ENCODE measurements around the gene LRRC75A. TPM values are rescaled to one million over a fixed set of nuclear protein-coding genes. Genes with fewer than 3 reads are reported as not detected.

LRRC75A gene
- total RNA-seq, 4 donors from 2014 or later, result 0.26 to 6.0 (median 3.7) TPM

DNA sequence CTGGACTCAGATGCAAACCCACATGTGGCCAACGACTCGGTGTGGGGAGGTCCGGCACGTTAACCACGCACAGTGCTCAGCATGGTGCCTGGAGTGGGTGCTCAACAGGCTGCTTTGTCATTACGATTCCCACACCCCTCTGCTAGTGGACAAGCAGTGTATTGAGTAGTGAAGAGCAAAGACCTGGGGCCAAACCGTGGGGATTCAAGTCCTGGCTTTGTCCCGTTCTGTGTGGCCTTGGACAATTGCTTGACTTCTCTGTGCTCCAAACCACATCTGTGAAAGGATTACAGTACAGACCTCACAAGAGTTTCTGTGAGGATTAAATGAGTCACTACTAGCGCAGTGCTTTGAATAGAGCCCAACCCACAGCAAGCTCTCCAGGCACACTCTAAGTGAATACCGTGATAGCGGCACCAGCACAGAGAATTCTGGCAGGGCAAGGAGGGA lies 42.8 kb downstream of the LRRC75A start:
- intact Hi-C loops (cut with DNase I; ENCODE audit: low total_unique reads), result no loop called here
- no peaks in the 10 kb centered on the region for H3K36me3 ChIP-seq
- DNase-seq, result no peak
- H3K4me3 ChIP-seq, result no peak overlapping the region
- H3K27me3 ChIP-seq, result no peaks in the 10 kb centered on the region
- no peaks in the 10 kb centered on the region for H3K9me3 ChIP-seq
- TF ChIP-seq POLR2A (IDR thresholded peaks at IDR 0.05), result no peak
- TF ChIP-seq, protein P1, sequence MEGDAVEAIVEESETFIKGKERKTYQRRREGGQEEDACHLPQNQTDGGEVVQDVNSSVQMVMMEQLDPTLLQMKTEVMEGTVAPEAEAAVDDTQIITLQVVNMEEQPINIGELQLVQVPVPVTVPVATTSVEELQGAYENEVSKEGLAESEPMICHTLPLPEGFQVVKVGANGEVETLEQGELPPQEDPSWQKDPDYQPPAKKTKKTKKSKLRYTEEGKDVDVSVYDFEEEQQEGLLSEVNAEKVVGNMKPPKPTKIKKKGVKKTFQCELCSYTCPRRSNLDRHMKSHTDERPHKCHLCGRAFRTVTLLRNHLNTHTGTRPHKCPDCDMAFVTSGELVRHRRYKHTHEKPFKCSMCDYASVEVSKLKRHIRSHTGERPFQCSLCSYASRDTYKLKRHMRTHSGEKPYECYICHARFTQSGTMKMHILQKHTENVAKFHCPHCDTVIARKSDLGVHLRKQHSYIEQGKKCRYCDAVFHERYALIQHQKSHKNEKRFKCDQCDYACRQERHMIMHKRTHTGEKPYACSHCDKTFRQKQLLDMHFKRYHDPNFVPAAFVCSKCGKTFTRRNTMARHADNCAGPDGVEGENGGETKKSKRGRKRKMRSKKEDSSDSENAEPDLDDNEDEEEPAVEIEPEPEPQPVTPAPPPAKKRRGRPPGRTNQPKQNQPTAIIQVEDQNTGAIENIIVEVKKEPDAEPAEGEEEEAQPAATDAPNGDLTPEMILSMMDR (IDR thresholded peaks at IDR 0.05), result no peak
- no peak overlapping the region for H3K27ac ChIP-seq
- H3K4me1 ChIP-seq, result no peaks in the 10 kb centered on the region

DNA sequence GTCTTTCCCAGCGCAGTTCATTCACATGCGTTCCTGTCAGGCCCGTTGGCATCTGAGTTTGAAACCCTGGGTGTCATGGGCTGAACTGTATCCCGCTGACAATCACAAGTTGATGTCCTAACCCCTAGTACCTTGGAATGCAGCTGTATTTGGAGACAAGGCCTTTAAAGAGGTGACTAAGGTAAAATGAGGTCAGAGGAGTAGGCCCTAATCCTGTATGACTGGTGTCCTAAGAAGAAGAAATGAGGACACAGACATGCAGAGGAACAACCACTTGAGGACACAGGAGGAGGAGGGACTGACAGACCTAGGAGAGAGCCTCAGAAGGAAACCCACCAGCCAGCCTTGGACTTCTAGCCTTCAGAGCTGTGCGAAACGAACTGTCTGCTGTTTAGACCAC lies 43.5 kb downstream of the LRRC75A start:
- TF ChIP-seq, protein P1 (IDR thresholded peaks at IDR 0.05), result no peak
- TF ChIP-seq POLR2A (IDR thresholded peaks at IDR 0.05), result no peak
- Histone ChIP-seq H3K4me3 (no peak overlapping the region), H3K36me3 (no peaks in the 10 kb centered on the region), H3K27ac (no peak overlapping the region), H3K9me3 (no peaks in the 10 kb centered on the region), H3K4me1 (no peaks in the 10 kb centered on the region), H3K27me3 (no peaks in the 10 kb centered on the region)
- intact Hi-C loops (cut with DNase I; ENCODE audit: low total_unique reads), result no loop called here
- DNase-seq, result no peak

DNA sequence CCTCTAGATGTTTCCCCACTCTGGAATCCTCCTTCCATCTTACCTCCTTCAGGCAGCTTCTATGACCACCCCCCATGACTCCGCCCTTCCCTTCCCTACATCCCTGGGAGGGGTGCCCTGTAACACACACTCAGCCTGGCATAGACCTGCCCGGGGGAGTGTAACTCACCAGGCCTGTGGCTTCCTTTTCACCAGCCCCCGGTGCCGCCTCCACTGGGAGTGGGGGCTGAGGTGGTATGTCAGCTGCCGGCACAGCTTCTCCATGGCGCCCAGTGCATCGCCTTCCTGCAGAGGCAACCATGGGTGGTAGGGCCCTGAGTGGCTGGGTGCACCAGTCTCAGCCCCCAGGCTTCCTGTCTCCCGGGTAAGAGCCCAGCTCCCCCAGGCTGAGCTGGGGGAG lies 44.3 kb downstream of the LRRC75A start:
- Histone ChIP-seq H3K36me3 (no peaks in the 10 kb centered on the region), H3K27me3 (no peaks in the 10 kb centered on the region), H3K4me3 (no peak overlapping the region), H3K9me3 (no peaks in the 10 kb centered on the region), H3K4me1 (no peaks in the 10 kb centered on the region), H3K27ac (no peak overlapping the region)
- DNase-seq, result no peak
- TF ChIP-seq, protein P1 (IDR thresholded peaks at IDR 0.05), result no peak
- TF ChIP-seq POLR2A (IDR thresholded peaks at IDR 0.05), result no peak
- intact Hi-C loops (cut with DNase I; ENCODE audit: low total_unique reads), result no loop called here

DNA sequence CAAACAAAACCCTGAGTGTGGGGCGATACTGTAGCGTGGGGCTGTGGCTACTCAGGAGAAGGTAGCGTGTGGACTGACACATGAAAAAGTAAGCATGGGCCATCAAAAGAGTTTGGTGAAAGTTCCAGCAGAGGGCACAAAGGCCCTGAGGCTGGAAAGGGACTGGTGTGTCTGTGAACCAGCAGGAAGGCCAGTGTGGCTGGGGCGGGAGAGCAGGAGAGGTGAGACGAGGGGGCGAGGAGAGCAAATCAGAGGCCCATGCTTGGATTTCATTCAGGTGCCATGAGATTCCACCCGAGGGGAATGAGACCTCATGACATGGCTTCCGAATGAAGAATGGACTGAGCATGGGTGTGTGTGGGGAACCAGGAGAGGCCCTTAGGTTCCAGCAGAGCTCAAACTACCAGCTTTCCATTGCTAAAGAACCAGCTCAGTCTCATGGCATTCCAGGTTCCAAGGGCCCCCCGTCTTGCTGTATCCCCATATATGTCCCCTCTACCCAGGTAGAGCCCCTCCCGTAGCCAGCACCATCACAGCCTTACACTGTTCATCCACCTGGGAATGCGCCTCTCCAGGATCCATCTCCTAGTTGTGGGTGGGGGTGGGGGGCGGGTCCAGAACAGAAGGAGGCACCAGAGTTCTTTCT lies 45.5 kb downstream of the LRRC75A start:
- H3K4me1 ChIP-seq, result peaks cover 0 to 7% of the 10 kb centered on the region in 2 donors
- no peaks in the 10 kb centered on the region for H3K27me3 ChIP-seq
- H3K4me3 ChIP-seq, result no peak overlapping the region
- H3K9me3 ChIP-seq, result no peaks in the 10 kb centered on the region
- TF ChIP-seq, protein P1 (IDR thresholded peaks at IDR 0.05), result no peak
- TF ChIP-seq POLR2A (IDR thresholded peaks at IDR 0.05), result no peak
- no peak for DNase-seq
- no peaks in the 10 kb centered on the region for H3K36me3 ChIP-seq
- intact Hi-C loops (cut with DNase I; ENCODE audit: low total_unique reads), result no loop called here
- no peak overlapping the region for H3K27ac ChIP-seq

DNA sequence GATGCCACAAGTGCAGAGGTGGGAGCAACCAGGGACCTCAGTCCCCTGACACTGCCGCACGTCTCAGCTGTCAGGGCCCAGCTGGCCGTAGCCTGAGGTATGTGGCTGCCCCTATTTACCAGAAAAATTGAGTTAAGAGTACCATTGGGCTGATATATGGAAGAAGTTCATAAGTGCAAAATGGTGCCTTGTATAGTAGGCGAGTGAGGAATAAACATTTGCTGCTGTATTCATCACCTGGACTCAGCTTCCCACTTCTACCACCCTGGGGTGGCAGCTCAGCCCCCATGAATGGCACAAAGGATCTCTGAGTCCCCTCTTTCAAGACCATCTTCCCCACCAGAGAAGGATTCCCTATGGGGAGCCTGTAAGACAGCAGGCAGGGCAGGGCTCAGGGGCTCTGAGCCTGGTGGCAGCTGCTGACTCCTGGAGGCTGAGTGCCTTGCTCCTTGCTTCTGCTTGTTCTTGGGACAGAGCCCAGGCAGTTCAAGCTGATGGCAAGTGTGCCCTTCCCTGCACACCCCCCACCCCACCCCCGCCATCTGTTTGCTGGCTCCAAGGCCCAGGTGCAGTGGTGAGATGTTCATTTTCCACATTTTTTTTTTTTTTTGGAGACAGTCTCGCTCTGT lies 47.6 kb downstream of the LRRC75A start:
- H3K36me3 ChIP-seq, result no peaks in the 10 kb centered on the region
- H3K27ac ChIP-seq, result no peak overlapping the region
- no peak overlapping the region for H3K4me3 ChIP-seq
- H3K9me3 ChIP-seq, result no peaks in the 10 kb centered on the region
- TF ChIP-seq, protein P1 (IDR thresholded peaks at IDR 0.05), result no peak
- no peak for TF ChIP-seq POLR2A (IDR thresholded peaks at IDR 0.05)
- intact Hi-C loops (cut with DNase I; ENCODE audit: low total_unique reads), result no loop called here
- H3K4me1 ChIP-seq, result peaks cover 7 to 12% of the 10 kb centered on the region in 2 donors
- H3K27me3 ChIP-seq, result no peaks in the 10 kb centered on the region
- no peak for DNase-seq

Data from uterus (tissue), 4 donors.